ENCODE results near the gene UTP25.

The UTP25 gene

DNA sequence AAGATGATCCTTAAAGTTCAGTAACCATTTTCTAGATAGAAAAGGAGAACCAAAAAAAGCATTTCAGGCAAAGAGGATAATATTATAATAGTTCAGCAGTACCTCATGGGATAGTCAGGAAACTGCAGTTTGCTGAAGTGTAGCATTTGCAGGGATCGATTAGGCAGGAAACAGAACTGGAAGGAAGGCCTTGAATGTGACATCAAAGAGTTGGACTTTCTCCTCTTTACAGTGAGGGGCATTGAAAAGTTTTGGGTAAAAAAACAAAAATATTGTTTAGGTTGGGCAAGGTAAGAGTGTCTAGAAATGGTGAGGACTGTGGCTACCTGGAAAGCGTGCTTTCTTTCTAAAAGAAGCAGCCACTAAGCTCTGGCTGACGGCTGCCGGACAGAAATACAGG lies 13.9 kb upstream of the UTP25 start:
- no peaks in the 10 kb centered on the region for H3K36me3 ChIP-seq (ENCODE audit: insufficient read depth, low read length)
- peaks cover 7% of the 10 kb centered on the region for H3K27me3 ChIP-seq (ENCODE audit: insufficient read depth, low read length, poor library complexity)
- H3K9ac ChIP-seq (ENCODE audit: low read depth, low read length) = no peak overlapping the region
- DNase-seq = no peak
- H4K20me1 ChIP-seq (ENCODE audit: insufficient read depth, low read length) = no peaks in the 10 kb centered on the region
- TF ChIP-seq CTCF (IDR thresholded peaks at IDR 0.05; ENCODE audit: borderline replicate concordance, extremely low read depth, low read length, poor library complexity, severe bottlenecking) = no peak
- no peak for TF ChIP-seq EZH2 (IDR thresholded peaks at IDR 0.05; ENCODE audit: borderline replicate concordance, low read depth, low read length, severe bottlenecking)
- no peak for ATAC-seq (ENCODE audit: insufficient read depth, low read depth)
- no peaks in the 10 kb centered on the region for H3K79me2 ChIP-seq (ENCODE audit: insufficient read depth, low read length)
- H3K9me3 ChIP-seq (ENCODE audit: insufficient read depth, low read length, severe bottlenecking) = no peaks in the 10 kb centered on the region
- no peak overlapping the region for H3K4me3 ChIP-seq (ENCODE audit: low read depth in 1 of 2, low read length in 2 of 2)
- H3K27ac ChIP-seq (ENCODE audit: low read length) = no peak overlapping the region
- no peak overlapping the region for H3K4me2 ChIP-seq (ENCODE audit: insufficient read depth, low read length)
- H2AFZ ChIP-seq (ENCODE audit: low read depth, low read length) = no peak overlapping the region
- H3K4me1 ChIP-seq (ENCODE audit: insufficient read depth, low read length) = no peaks in the 10 kb centered on the region

GRCh38 chr1:209815490-209815889 lies 12.3 kb upstream of the UTP25 start:
- Histone ChIP-seq H3K36me3 (ENCODE audit: insufficient read depth, low read length) (no peaks in the 10 kb centered on the region), H3K4me3 (ENCODE audit: low read depth in 1 of 2, low read length in 2 of 2) (no peak overlapping the region), H3K27ac (ENCODE audit: low read length) (no peak overlapping the region), H3K4me2 (ENCODE audit: insufficient read depth, low read length) (no peak overlapping the region), H3K79me2 (ENCODE audit: insufficient read depth, low read length) (no peaks in the 10 kb centered on the region), H3K27me3 (ENCODE audit: insufficient read depth, low read length, poor library complexity) (peaks cover 7% of the 10 kb centered on the region), H4K20me1 (ENCODE audit: insufficient read depth, low read length) (no peaks in the 10 kb centered on the region), H3K4me1 (ENCODE audit: insufficient read depth, low read length) (no peaks in the 10 kb centered on the region), H3K9me3 (ENCODE audit: insufficient read depth, low read length, severe bottlenecking) (no peaks in the 10 kb centered on the region), H3K9ac (ENCODE audit: low read depth, low read length) (no peak overlapping the region), H2AFZ (ENCODE audit: low read depth, low read length) (no peak overlapping the region)
- ATAC-seq (ENCODE audit: insufficient read depth, low read depth) = no peak
- no peak for DNase-seq
- TF ChIP-seq EZH2 (IDR thresholded peaks at IDR 0.05; ENCODE audit: borderline replicate concordance, low read depth, low read length, severe bottlenecking) (no peak), CTCF (IDR thresholded peaks at IDR 0.05; ENCODE audit: borderline replicate concordance, extremely low read depth, low read length, poor library complexity, severe bottlenecking) (no peak)

GRCh38 chr1:209815931-209816341 lies 11.8 kb upstream of the UTP25 start:
- Histone ChIP-seq H3K4me3 (ENCODE audit: low read depth in 1 of 2, low read length in 2 of 2) (no peak overlapping the region), H3K79me2 (ENCODE audit: insufficient read depth, low read length) (no peaks in the 10 kb centered on the region), H3K4me2 (ENCODE audit: insufficient read depth, low read length) (no peak overlapping the region), H3K9ac (ENCODE audit: low read depth, low read length) (no peak overlapping the region), H4K20me1 (ENCODE audit: insufficient read depth, low read length) (no peaks in the 10 kb centered on the region), H3K9me3 (ENCODE audit: insufficient read depth, low read length, severe bottlenecking) (no peaks in the 10 kb centered on the region), H3K27ac (ENCODE audit: low read length) (no peak overlapping the region), H2AFZ (ENCODE audit: low read depth, low read length) (no peak overlapping the region), H3K27me3 (ENCODE audit: insufficient read depth, low read length, poor library complexity) (peaks cover 9% of the 10 kb centered on the region), H3K4me1 (ENCODE audit: insufficient read depth, low read length) (no peaks in the 10 kb centered on the region), H3K36me3 (ENCODE audit: insufficient read depth, low read length) (no peaks in the 10 kb centered on the region)
- TF ChIP-seq CTCF (IDR thresholded peaks at IDR 0.05; ENCODE audit: borderline replicate concordance, extremely low read depth, low read length, poor library complexity, severe bottlenecking) (no peak), EZH2 (IDR thresholded peaks at IDR 0.05; ENCODE audit: borderline replicate concordance, low read depth, low read length, severe bottlenecking) (no peak)
- ATAC-seq (ENCODE audit: insufficient read depth, low read depth) (no peak), DNase-seq (no peak)

DNA sequence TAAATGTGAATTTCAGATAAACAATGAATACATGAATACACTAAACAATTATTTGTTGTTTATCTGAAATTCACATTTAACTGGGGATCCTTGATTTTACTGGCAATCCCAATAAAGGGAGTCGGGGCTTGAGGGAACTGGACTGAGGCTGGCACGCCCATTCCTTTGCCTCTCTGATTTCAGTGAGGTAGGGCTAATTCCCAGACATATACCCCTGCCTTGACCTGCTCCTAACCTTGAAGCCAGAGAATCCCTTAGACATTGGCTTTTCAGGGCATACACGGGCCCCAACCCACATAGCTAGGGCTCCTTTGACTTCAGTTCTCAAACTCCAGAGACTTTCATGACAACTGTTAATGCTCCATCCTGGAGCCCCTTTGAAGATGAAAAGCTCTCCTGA lies 10.8 kb upstream of the UTP25 start:
- H3K9ac ChIP-seq (ENCODE audit: low read depth, low read length) = no peak overlapping the region
- no peak overlapping the region for H3K4me2 ChIP-seq (ENCODE audit: insufficient read depth, low read length)
- H4K20me1 ChIP-seq (ENCODE audit: insufficient read depth, low read length) = no peaks in the 10 kb centered on the region
- H3K27ac ChIP-seq (ENCODE audit: low read length) = no peak overlapping the region
- H3K27me3 ChIP-seq (ENCODE audit: insufficient read depth, low read length, poor library complexity) = peaks cover 12% of the 10 kb centered on the region
- no peaks in the 10 kb centered on the region for H3K9me3 ChIP-seq (ENCODE audit: insufficient read depth, low read length, severe bottlenecking)
- no peaks in the 10 kb centered on the region for H3K79me2 ChIP-seq (ENCODE audit: insufficient read depth, low read length)
- H3K36me3 ChIP-seq (ENCODE audit: insufficient read depth, low read length) = no peaks in the 10 kb centered on the region
- no peak for ATAC-seq (ENCODE audit: insufficient read depth, low read depth)
- H2AFZ ChIP-seq (ENCODE audit: low read depth, low read length) = no peak overlapping the region
- TF ChIP-seq EZH2 (IDR thresholded peaks at IDR 0.05; ENCODE audit: borderline replicate concordance, low read depth, low read length, severe bottlenecking) (no peak), CTCF (IDR thresholded peaks at IDR 0.05; ENCODE audit: borderline replicate concordance, extremely low read depth, low read length, poor library complexity, severe bottlenecking) (no peak)
- no peak for DNase-seq
- H3K4me1 ChIP-seq (ENCODE audit: insufficient read depth, low read length) = no peaks in the 10 kb centered on the region
- H3K4me3 ChIP-seq (ENCODE audit: low read depth in 1 of 2, low read length in 2 of 2) = no peak overlapping the region

Data from DND-41 (cell line).